ENCODE measurements around the gene RIPOR3.
A peak's percentile ranks its signal among the peaks of the same experiment; 100 is the strongest.
"Not testable (repeated sequence)": the region's sequence is repeated elsewhere in the genome, so short reads cannot be mapped to it uniquely, and the experiment has no call there.

Gene RIPOR3

GRCh38 chr20:50572938-50573777 is 118.2 kb downstream of the RIPOR3 start:
- no peak for DNase-seq (ENCODE audit: low spot score)
- in situ Hi-C loops (cut with MboI; ENCODE audit: low sequenced_read_pairs, unreplicated experiment), result loop anchor here (10.0 kb wide), 2 partner anchors 108 to 388 kb away; no protein-coding TSS in a partner anchor
- TF ChIP-seq CTCF (IDR thresholded peaks at IDR 0.05; ENCODE audit: borderline replicate concordance, control extremely low read depth, extremely low read depth, insufficient read depth, missing control alignments), result no peak

GRCh38 chr20:50571466-50571865 is 119.9 kb downstream of the RIPOR3 start:
- in situ Hi-C loops (cut with MboI; ENCODE audit: low sequenced_read_pairs, unreplicated experiment), result loop anchor here (10.0 kb wide), 2 partner anchors 107 to 387 kb away; no protein-coding TSS in a partner anchor
- no peak for DNase-seq (ENCODE audit: low spot score)
- TF ChIP-seq CTCF (IDR thresholded peaks at IDR 0.05; ENCODE audit: borderline replicate concordance, control extremely low read depth, extremely low read depth, insufficient read depth, missing control alignments), result no peak

DNA sequence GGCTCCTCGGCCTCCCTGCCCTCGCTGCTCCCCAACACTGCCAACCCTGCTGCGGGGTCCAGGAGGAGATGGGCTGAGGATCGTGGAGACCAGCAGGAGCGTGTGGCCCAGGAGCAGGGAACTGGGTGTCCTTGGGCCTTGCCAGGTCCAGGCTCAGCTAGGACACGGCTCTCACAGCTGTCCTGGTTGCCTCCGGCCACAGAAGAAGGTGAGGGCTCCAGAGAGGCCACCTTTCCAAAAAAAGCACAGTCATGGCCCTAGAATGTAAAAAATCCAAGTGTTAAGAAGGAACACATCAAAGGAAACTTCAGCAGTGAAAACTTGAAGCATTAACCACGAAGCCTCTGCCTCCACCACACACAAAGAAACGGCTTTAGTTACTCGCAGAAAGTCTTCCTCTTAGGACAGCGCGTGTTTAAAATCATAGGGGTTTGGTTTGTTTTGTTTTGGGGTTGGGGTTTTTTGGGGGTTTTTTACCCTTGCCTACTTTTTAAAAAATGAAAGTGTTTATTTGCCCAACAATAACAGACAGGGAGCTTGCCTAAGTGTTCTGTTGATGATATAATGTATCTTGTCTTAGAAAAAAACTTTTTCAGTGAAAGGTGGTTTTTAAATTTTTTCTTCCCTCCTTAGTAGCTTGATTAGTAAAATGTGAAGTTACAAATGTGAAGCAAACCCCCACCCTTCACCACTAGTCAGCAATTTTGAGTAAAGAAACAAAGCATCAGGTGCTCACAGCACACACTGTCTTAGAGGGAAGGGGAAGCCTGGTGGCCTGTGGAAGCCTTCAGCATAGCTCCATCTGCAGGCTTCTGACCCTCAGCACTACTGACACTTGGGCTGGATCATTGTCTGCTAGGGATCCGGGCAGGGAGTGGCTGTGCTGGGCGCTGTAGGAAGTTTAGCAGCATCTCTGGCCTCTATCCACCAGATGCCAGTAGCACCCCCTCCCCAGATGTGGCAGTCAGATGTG is 121.2 kb downstream of the RIPOR3 start:
- in situ Hi-C loops (cut with MboI; ENCODE audit: low sequenced_read_pairs, unreplicated experiment), result loop anchor here (10.0 kb wide), 2 partner anchors 105 to 385 kb away; no protein-coding TSS in a partner anchor
- peak; percentile 74 for TF ChIP-seq CTCF (IDR thresholded peaks at IDR 0.05; ENCODE audit: borderline replicate concordance, control extremely low read depth, extremely low read depth, insufficient read depth, missing control alignments)
- DNase-seq (ENCODE audit: low spot score), result peak; percentile 83

DNA sequence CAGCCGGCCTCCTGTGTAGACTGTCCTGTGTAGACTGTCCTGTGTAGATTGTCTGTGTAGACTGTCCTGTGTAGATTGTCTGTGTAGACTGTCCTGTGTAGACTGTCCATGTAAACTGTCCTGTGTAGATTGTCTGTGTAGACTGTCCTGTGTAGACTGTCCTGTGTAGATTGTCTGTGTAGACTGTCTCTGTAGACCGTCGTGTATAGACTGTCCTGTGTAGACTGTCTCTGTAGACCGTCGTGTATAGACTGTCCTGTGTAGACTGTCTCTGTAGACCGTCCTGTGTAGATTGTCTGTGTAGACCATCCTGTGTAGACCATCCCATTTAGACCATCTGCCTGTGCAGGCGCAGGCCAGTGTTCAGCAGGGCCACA is 121.9 kb downstream of the RIPOR3 start:
- in situ Hi-C loops (cut with MboI; ENCODE audit: low sequenced_read_pairs, unreplicated experiment); DNase-seq (ENCODE audit: low spot score): not testable (repeated sequence)

DNA sequence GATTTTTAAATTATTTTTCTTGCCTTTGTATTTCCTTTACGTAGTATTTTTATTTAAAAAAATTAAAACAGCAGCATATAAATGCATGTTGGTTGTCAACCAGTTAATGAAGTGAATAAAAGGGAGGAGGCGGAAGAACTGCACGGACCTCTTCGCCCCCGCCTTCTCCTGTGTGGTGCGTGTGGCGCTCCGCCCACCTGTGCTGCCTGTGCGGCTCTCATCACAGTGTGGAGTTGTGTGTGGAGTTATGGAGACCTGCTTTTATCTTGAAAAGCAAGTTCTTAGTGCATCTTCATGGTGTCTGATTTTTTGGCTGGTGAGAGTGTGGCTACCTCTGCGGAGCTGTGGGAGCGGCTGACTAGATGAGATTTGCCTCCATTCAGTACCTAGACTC is 122.8 kb downstream of the RIPOR3 start:
- in situ Hi-C loops (cut with MboI; ENCODE audit: low sequenced_read_pairs, unreplicated experiment), result no loop called here
- DNase-seq (ENCODE audit: low spot score), result no peak
- TF ChIP-seq CTCF (IDR thresholded peaks at IDR 0.05; ENCODE audit: borderline replicate concordance, control extremely low read depth, extremely low read depth, insufficient read depth, missing control alignments), result no peak

DNA sequence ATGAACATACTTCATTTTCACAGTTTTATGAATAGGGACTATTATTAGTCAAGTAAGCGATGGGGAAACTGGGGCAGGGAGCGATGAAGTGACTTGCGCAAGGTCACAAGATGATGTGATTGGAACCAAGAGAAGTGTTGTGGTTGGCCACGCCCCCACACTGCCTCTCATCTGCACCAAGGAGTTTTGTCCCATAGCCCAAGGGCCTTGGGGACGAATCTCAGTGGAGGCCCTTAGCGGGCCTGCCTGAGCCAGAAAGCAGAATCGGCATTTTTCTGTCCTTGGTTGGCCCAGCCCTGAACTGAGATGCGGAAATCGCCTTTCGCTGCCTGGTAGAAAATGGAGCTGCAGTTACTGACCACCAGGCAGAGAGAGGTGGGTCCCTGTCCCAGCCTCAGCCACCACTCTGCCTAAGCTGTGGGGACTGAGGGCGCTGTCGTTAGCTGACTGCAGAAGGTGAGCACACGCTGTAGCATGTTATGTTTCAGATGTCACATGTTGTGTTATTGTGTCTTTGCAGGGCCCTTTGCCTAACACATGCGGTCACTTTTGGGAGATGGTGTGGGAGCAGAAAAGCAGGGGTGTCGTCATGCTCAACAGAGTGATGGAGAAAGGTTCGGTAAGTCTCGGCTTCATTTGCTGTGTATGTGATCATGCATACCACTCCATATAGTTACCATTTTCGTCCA is 123.3 kb downstream of the RIPOR3 start:
- no peak for TF ChIP-seq CTCF (IDR thresholded peaks at IDR 0.05; ENCODE audit: borderline replicate concordance, control extremely low read depth, extremely low read depth, insufficient read depth, missing control alignments)
- in situ Hi-C loops (cut with MboI; ENCODE audit: low sequenced_read_pairs, unreplicated experiment), result no loop called here
- no peak for DNase-seq (ENCODE audit: low spot score)
